GM12878 (cell line): ENCODE results near the gene FAM210A. TPM values are rescaled to one million over a fixed set of nuclear protein-coding genes. Genes with fewer than 3 reads are reported as not detected.

Experiments
- BMI1 ChIP-seq: fragments of 450-650 bp; IDR thresholded peaks from 2 replicates; pipeline ENCODE4 v1.6.1; 2016; ENCODE audit warnings: mild to moderate bottlenecking, moderate library complexity, borderline replicate concordance
- EP300 ChIP-seq, 2 experiments: fragments of 150-350 bp in 1 of 2; IDR thresholded peaks; 2 replicates each; pipeline ENCODE4 v1.6.1; 2011 to 2012; ENCODE audit warnings: low read depth in 2 of 2, low read length in 2 of 2, borderline replicate concordance in 1 of 2, improper control_type of control experiment in 1 of 2, inconsistent platforms in 1 of 2; ENCODE audit not compliant: control insufficient read depth in 1 of 2
- ESRRA ChIP-seq: IDR thresholded peaks from 2 replicates; pipeline ENCODE4 v1.6.1; 2012; ENCODE audit warnings: mild to moderate bottlenecking, low read length, improper control_type of control experiment
- GATAD2B ChIP-seq: fragments of 450-650 bp; conservative IDR thresholded peaks from 2 replicates; pipeline ENCODE4 v1.6.1; 2017; ENCODE audit warnings: low read depth, mild to moderate bottlenecking, moderate library complexity
- KLF5 ChIP-seq: fragments of 450-650 bp; IDR thresholded peaks from 2 replicates; pipeline ENCODE4 v1.6.1; 2014; ENCODE audit warnings: mild to moderate bottlenecking; ENCODE audit not compliant: partially characterized antibody
- NR2F1 ChIP-seq: fragments of 450-650 bp; conservative IDR thresholded peaks from 2 replicates; pipeline ENCODE4 v1.6.1; 2017; ENCODE audit warnings: mild to moderate bottlenecking
- SMARCA5 ChIP-seq: fragments of 450-650 bp; IDR thresholded peaks from 2 replicates; pipeline ENCODE4 v1.6.1; 2017; ENCODE audit warnings: mild to moderate bottlenecking
- YBX1 ChIP-seq: fragments of 450-650 bp; IDR thresholded peaks from 2 replicates; pipeline ENCODE4 v1.6.1; 2016; ENCODE audit warnings: antibody characterized with exemption
- polyA plus RNA-seq, 11 experiments: library from polyadenylated mRNA; depleted of rRNA in 4 of 11; unstranded in 6 of 11; stranded (reverse) in 5 of 11; fragments of >200 nt; fragmentation: Nextera tagmentation in 4 of 11; fragmentation: Illumina TruSeq in 1 of 11; extraction: Ambion mirVana in 4 of 11; extraction: Trizol in 1 of 11; gene quantifications; 1 replicate in 1 of 11; 2 replicates in 10 of 11; pipeline versions ENCODE4 v1.2.1 to v1.2.3, GENCODE V29; 2011 to 2016; ENCODE audit warnings: inconsistent platforms in 2 of 11, missing spikeins in 2 of 11, low read depth in 1 of 11
- total RNA-seq, 4 experiments: library from RNA; depleted of rRNA in 3 of 4; stranded (reverse); fragments of >200 nt in 3 of 4; fragmentation: Illumina TruSeq in 1 of 4; extraction: Trizol in 1 of 4; gene quantifications; 2 replicates each; pipeline versions ENCODE4 v1.2.1 to v1.2.3, GENCODE V29; 2013 to 2021
- TF ChIP-seq, protein P1 (sequence below): fragments of 450-650 bp; formaldehyde crosslinking; IDR thresholded peaks from 2 replicates; pipeline ENCODE4 v1.4.0; 2020; ENCODE audit warnings: mild to moderate bottlenecking, moderate library complexity
- TF ChIP-seq, protein P2 (sequence below): fragments of 150-350 bp; IDR thresholded peaks from 2 replicates; pipeline ENCODE4 v1.6.1; 2014; ENCODE audit warnings: mild to moderate bottlenecking, low read depth, low read length

The FAM210A gene
- total and polyA plus RNA-seq, 10 of the 15 experiments (the other 5 are each of a cell fraction or from before 2014, with no cell fraction given): 10.3 to 56.3 (median 17.7) TPM

DNA sequence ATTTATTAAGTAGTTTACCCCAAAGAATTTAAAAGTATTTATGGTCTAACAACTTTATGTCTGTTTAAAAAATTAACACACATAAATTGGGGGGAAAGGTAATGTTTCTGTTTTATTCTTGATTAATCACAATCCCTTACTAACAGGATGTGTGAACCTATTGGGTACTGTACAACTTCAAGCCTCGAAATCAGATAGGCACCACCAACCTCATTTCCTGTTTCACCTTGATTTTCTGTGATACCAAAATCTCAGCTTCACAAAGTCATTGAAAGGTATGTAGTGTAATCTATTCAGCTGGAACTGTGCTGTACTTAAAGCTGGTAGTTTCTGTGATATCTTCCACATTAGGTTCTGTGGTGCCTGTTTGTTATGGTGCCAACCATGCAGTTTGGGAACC lies 4.1 kb upstream of the FAM210A start (continued):
- TF ChIP-seq, protein P1, sequence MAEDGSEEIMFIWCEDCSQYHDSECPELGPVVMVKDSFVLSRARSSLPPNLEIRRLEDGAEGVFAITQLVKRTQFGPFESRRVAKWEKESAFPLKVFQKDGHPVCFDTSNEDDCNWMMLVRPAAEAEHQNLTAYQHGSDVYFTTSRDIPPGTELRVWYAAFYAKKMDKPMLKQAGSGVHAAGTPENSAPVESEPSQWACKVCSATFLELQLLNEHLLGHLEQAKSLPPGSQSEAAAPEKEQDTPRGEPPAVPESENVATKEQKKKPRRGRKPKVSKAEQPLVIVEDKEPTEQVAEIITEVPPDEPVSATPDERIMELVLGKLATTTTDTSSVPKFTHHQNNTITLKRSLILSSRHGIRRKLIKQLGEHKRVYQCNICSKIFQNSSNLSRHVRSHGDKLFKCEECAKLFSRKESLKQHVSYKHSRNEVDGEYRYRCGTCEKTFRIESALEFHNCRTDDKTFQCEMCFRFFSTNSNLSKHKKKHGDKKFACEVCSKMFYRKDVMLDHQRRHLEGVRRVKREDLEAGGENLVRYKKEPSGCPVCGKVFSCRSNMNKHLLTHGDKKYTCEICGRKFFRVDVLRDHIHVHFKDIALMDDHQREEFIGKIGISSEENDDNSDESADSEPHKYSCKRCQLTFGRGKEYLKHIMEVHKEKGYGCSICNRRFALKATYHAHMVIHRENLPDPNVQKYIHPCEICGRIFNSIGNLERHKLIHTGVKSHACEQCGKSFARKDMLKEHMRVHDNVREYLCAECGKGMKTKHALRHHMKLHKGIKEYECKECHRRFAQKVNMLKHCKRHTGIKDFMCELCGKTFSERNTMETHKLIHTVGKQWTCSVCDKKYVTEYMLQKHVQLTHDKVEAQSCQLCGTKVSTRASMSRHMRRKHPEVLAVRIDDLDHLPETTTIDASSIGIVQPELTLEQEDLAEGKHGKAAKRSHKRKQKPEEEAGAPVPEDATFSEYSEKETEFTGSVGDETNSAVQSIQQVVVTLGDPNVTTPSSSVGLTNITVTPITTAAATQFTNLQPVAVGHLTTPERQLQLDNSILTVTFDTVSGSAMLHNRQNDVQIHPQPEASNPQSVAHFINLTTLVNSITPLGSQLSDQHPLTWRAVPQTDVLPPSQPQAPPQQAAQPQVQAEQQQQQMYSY (CRISPR knock-in tag): no peak
- TF ChIP-seq SMARCA5: no peak
- no peak for TF ChIP-seq ESRRA
- TF ChIP-seq EP300 (IDR thresholded peaks at IDR 0.05; ENCODE audit: borderline replicate concordance in 1 of 2, control insufficient read depth in 1 of 2, low read depth in 2 of 2, low read length in 2 of 2): no peak
- no peak for TF ChIP-seq GATAD2B
- TF ChIP-seq KLF5: no peak
- TF ChIP-seq, protein P2, sequence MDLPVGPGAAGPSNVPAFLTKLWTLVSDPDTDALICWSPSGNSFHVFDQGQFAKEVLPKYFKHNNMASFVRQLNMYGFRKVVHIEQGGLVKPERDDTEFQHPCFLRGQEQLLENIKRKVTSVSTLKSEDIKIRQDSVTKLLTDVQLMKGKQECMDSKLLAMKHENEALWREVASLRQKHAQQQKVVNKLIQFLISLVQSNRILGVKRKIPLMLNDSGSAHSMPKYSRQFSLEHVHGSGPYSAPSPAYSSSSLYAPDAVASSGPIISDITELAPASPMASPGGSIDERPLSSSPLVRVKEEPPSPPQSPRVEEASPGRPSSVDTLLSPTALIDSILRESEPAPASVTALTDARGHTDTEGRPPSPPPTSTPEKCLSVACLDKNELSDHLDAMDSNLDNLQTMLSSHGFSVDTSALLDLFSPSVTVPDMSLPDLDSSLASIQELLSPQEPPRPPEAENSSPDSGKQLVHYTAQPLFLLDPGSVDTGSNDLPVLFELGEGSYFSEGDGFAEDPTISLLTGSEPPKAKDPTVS: no peak
- no peak for TF ChIP-seq YBX1
- TF ChIP-seq BMI1: no peak
- TF ChIP-seq NR2F1: no peak
